ENCODE results near the gene ZNF438. TPM values are rescaled to one million over a fixed set of nuclear protein-coding genes. Genes with fewer than 3 reads are reported as not detected.

Gene ZNF438
- polyA plus RNA-seq, 3 donors, result 5.4 to 11.1 (median 9.3) TPM

GRCh38 chr10:30803058-30803457 lies 228.6 kb downstream of the ZNF438 start:
- H3K27ac Mint-ChIP-seq, result no peak overlapping the region
- no peak overlapping the region for H3K4me3 Mint-ChIP-seq
- H3K36me3 Mint-ChIP-seq, result no peaks in the 10 kb centered on the region
- peaks cover 1% of the 10 kb centered on the region for H3K4me1 Mint-ChIP-seq
- Histone ChIP-seq H3K79me2 (ENCODE audit: insufficient read depth, low read length) (no peaks in the 10 kb centered on the region), H3K9me3 (replicated peaks in 1 of 2; ENCODE audit: control insufficient read depth in 1 of 2, insufficient read depth in 1 of 2, low read length in 2 of 2) (no peaks in the 10 kb centered on the region), H3K27me3 (ENCODE audit: control insufficient read depth in 2 of 2, insufficient read depth in 2 of 2, low read length in 2 of 2) (no peaks in the 10 kb centered on the region), H4K20me1 (ENCODE audit: insufficient read depth, low read length) (no peaks in the 10 kb centered on the region), H3K9ac (ENCODE audit: insufficient read depth, low read length, poor library complexity, severe bottlenecking) (no peak overlapping the region), H3K27ac (ENCODE audit: low read depth in 1 of 2, low read length in 2 of 2) (no peak overlapping the region), H3K36me3 (replicated peaks in 1 of 2; ENCODE audit: control insufficient read depth in 1 of 2, insufficient read depth in 2 of 2, low read length in 2 of 2) (no peaks in the 10 kb centered on the region), H3K4me2 (replicated peaks; ENCODE audit: extremely low read depth, low read length, poor library complexity, severe bottlenecking) (no peak overlapping the region), H3K4me1 (ENCODE audit: control insufficient read depth in 1 of 2, insufficient read depth in 2 of 2, low read length in 2 of 2) (no peaks in the 10 kb centered on the region), H2AFZ (ENCODE audit: insufficient read depth, low read depth, low read length, poor library complexity, severe bottlenecking) (no peak overlapping the region), H3K4me3 (replicated peaks in 1 of 3; ENCODE audit: low read depth in 2 of 3, low read length in 3 of 3) (no peak overlapping the region)
- intact Hi-C loops (cut with micrococcal nuclease), result no loop called here
- TF ChIP-seq CTCF (IDR thresholded peaks at IDR 0.05), result no peak
- peaks cover 0 to 2% (median 2%) of the 10 kb centered on the region in 3 donors for H3K27me3 Mint-ChIP-seq (ENCODE audit: low read depth in 3 of 3)
- 91% methylated on average over 2 of the region's 3 CpGs for WGBS (ENCODE audit: insufficient coverage)
- H3K9me3 Mint-ChIP-seq, result peaks cover 0 to 7% (median 3%) of the 10 kb centered on the region in 7 donors
- DNase-seq, result no peak

GRCh38 chr10:30800368-30800767 lies 231.3 kb downstream of the ZNF438 start:
- peaks cover 0 to 2% (median 0%) of the 10 kb centered on the region in 7 donors for H3K9me3 Mint-ChIP-seq
- no peak for TF ChIP-seq CTCF (IDR thresholded peaks at IDR 0.05)
- Histone ChIP-seq H3K4me2 (replicated peaks; ENCODE audit: extremely low read depth, low read length, poor library complexity, severe bottlenecking) (no peak overlapping the region), H4K20me1 (ENCODE audit: insufficient read depth, low read length) (no peaks in the 10 kb centered on the region), H3K27ac (ENCODE audit: low read depth in 1 of 2, low read length in 2 of 2) (no peak overlapping the region), H3K9ac (ENCODE audit: insufficient read depth, low read length, poor library complexity, severe bottlenecking) (no peak overlapping the region), H3K9me3 (replicated peaks in 1 of 2; ENCODE audit: control insufficient read depth in 1 of 2, insufficient read depth in 1 of 2, low read length in 2 of 2) (no peaks in the 10 kb centered on the region), H3K36me3 (replicated peaks in 1 of 2; ENCODE audit: control insufficient read depth in 1 of 2, insufficient read depth in 2 of 2, low read length in 2 of 2) (no peaks in the 10 kb centered on the region), H3K27me3 (ENCODE audit: control insufficient read depth in 2 of 2, insufficient read depth in 2 of 2, low read length in 2 of 2) (no peaks in the 10 kb centered on the region), H2AFZ (ENCODE audit: insufficient read depth, low read depth, low read length, poor library complexity, severe bottlenecking) (no peak overlapping the region), H3K4me3 (replicated peaks in 1 of 3; ENCODE audit: low read depth in 2 of 3, low read length in 3 of 3) (no peak overlapping the region), H3K4me1 (ENCODE audit: control insufficient read depth in 1 of 2, insufficient read depth in 2 of 2, low read length in 2 of 2) (no peaks in the 10 kb centered on the region), H3K79me2 (ENCODE audit: insufficient read depth, low read length) (no peaks in the 10 kb centered on the region)
- H3K4me1 Mint-ChIP-seq, result peaks cover 1% of the 10 kb centered on the region
- intact Hi-C loops (cut with micrococcal nuclease), result no loop called here
- no peaks in the 10 kb centered on the region for H3K36me3 Mint-ChIP-seq
- WGBS (ENCODE audit: insufficient coverage), result 100% methylated on average over 1 of the region's 2 CpGs
- H3K27ac Mint-ChIP-seq, result no peak overlapping the region
- DNase-seq, result no peak
- H3K27me3 Mint-ChIP-seq (ENCODE audit: low read depth in 3 of 3), result peaks cover 0 to 2% (median 2%) of the 10 kb centered on the region in 3 donors
- H3K4me3 Mint-ChIP-seq, result no peak overlapping the region
